HEK293 (cell line): ENCODE results near the gene HS6ST3.

Source experiments
- CTCF ChIA-PET: fragments of 350-600 bp; formaldehyde crosslinking; extraction: SDS; loops from one replicate; lab custom pipeline; 2021; ENCODE audit warnings: antibody characterized with exemption; lab: Yijun Ruan, JAX
- POLR2A ChIA-PET: fragments of 300-600 bp; formaldehyde crosslinking; extraction: SDS; loops from one replicate; lab custom pipeline; 2020; ENCODE audit warnings: antibody characterized with exemption, inconsistent platforms; lab: Yijun Ruan, JAX
- H3K27ac ChIP-seq: fragments of 200-500 bp; sonication (Bioruptor generic); 2 replicates; pipeline ENCODE4 v1.5.1; 2014; ENCODE audit warnings: low read depth, low read length, control low read depth, inconsistent platforms; ENCODE audit errors: extremely low read depth
- H3K36me3 ChIP-seq, 2 experiments: fragments of 200-500 bp in 1 of 2; sonication (Bioruptor generic) in 1 of 2; 1 replicate in 1 of 2; 2 replicates in 1 of 2; pipeline ENCODE4 v1.5.1; 2014 to 2017; ENCODE audit warnings: inconsistent platforms in 2 of 2, low read length in 2 of 2; ENCODE audit not compliant: control insufficient read depth in 2 of 2, insufficient read depth in 1 of 2
- H3K4me1 ChIP-seq: fragments of 200-500 bp; sonication (Bioruptor generic); 2 replicates; pipeline ENCODE4 v1.5.1; 2014; ENCODE audit warnings: mild to moderate bottlenecking, low read length, inconsistent platforms; ENCODE audit not compliant: control insufficient read depth, insufficient read depth
- H3K4me3 ChIP-seq: 2 replicates; pipeline ENCODE4 v1.5.1; 2011; ENCODE audit warnings: low read depth, mild to moderate bottlenecking, control low read depth, low read length, moderate library complexity
- H3K9me3 ChIP-seq: fragments of 200-500 bp; sonication (Bioruptor generic); 2 replicates; pipeline ENCODE4 v1.5.1; 2014; ENCODE audit warnings: low read depth, low read length, inconsistent platforms; ENCODE audit not compliant: control insufficient read depth, insufficient read depth
- KLF16 ChIP-seq: fragments of 450-650 bp; formaldehyde crosslinking; IDR thresholded peaks from 2 replicates; pipeline ENCODE4 v1.5.1; 2017; ENCODE audit warnings: missing biosample characterization, missing genetic modification characterization
- KLF7 ChIP-seq: fragments of 450-650 bp; formaldehyde crosslinking; IDR thresholded peaks from 2 replicates; pipeline ENCODE4 v1.5.1; 2016; ENCODE audit warnings: missing biosample characterization, missing genetic modification characterization, borderline replicate concordance
- ZBTB17 ChIP-seq: fragments of 450-650 bp; formaldehyde crosslinking; IDR thresholded peaks from 2 replicates; pipeline ENCODE4 v1.5.1; 2016; ENCODE audit warnings: missing biosample characterization, missing genetic modification characterization
- ZBTB8A ChIP-seq: fragments of 450-650 bp; formaldehyde crosslinking; IDR thresholded peaks from 2 replicates; pipeline ENCODE4 v1.5.1; 2016; ENCODE audit warnings: missing biosample characterization, missing genetic modification characterization
- ZFP69B ChIP-seq: fragments of 450-650 bp; formaldehyde crosslinking; IDR thresholded peaks from 2 replicates; pipeline ENCODE4 v1.5.1; 2016; ENCODE audit warnings: missing biosample characterization, missing genetic modification characterization
- ZNF114 ChIP-seq: fragments of 450-650 bp; formaldehyde crosslinking; IDR thresholded peaks from 2 replicates; pipeline ENCODE4 v1.5.0; 2017; ENCODE audit warnings: missing biosample characterization, missing genetic modification characterization
- ZNF121 ChIP-seq: fragments of 450-650 bp; formaldehyde crosslinking; IDR thresholded peaks from 2 replicates; pipeline ENCODE4 v1.5.1; 2016; ENCODE audit warnings: missing biosample characterization, missing genetic modification characterization
- ZNF248 ChIP-seq: fragments of 450-650 bp; formaldehyde crosslinking; IDR thresholded peaks from 2 replicates; pipeline ENCODE4 v1.5.1; 2017; ENCODE audit warnings: missing biosample characterization, missing genetic modification characterization
- ZNF266 ChIP-seq: fragments of 450-650 bp; formaldehyde crosslinking; IDR thresholded peaks from 2 replicates; pipeline ENCODE4 v1.5.1; 2016; ENCODE audit warnings: missing biosample characterization, missing genetic modification characterization, low read depth
- ZNF426 ChIP-seq: fragments of 450-650 bp; formaldehyde crosslinking; IDR thresholded peaks from 2 replicates; pipeline ENCODE4 v1.5.1; 2017; ENCODE audit warnings: missing biosample characterization, missing genetic modification characterization, mild to moderate bottlenecking, inconsistent platforms, moderate library complexity
- ZNF48 ChIP-seq: fragments of 450-650 bp; formaldehyde crosslinking; IDR thresholded peaks from 2 replicates; pipeline ENCODE4 v1.5.1; 2016; ENCODE audit warnings: missing biosample characterization, missing genetic modification characterization
- ZNF530 ChIP-seq: fragments of 450-650 bp; formaldehyde crosslinking; IDR thresholded peaks from 2 replicates; pipeline ENCODE4 v1.5.1; 2016; ENCODE audit warnings: low read depth, missing biosample characterization, missing genetic modification characterization
- ZNF561 ChIP-seq: fragments of 450-650 bp; IDR thresholded peaks from 2 replicates; pipeline ENCODE4 v1.5.1; 2018; ENCODE audit warnings: missing biosample characterization, missing genetic modification characterization, borderline replicate concordance
- ZNF596 ChIP-seq: fragments of 450-650 bp; IDR thresholded peaks from 2 replicates; pipeline ENCODE4 v1.5.0; 2018; ENCODE audit warnings: missing biosample characterization, mild to moderate bottlenecking, missing genetic modification characterization, moderate library complexity
- ZNF623 ChIP-seq: fragments of 450-650 bp; formaldehyde crosslinking; IDR thresholded peaks from 2 replicates; pipeline ENCODE4 v1.5.1; 2016; ENCODE audit warnings: missing biosample characterization, missing genetic modification characterization
- ZNF658 ChIP-seq: fragments of 450-650 bp; formaldehyde crosslinking; IDR thresholded peaks from 2 replicates; pipeline ENCODE4; 2016; ENCODE audit warnings: missing biosample characterization, missing genetic modification characterization
- ZNF664 ChIP-seq: fragments of 450-650 bp; formaldehyde crosslinking; IDR thresholded peaks from 2 replicates; pipeline ENCODE4 v1.5.1; 2016; ENCODE audit warnings: missing biosample characterization, missing genetic modification characterization
- ZNF76 ChIP-seq: fragments of 450-650 bp; formaldehyde crosslinking; IDR thresholded peaks from 2 replicates; pipeline ENCODE4; 2016; ENCODE audit warnings: low read depth, missing biosample characterization, missing genetic modification characterization, borderline replicate concordance
- ZNF768 ChIP-seq: fragments of 450-650 bp; formaldehyde crosslinking; IDR thresholded peaks from 2 replicates; pipeline ENCODE4 v1.5.1; 2018; ENCODE audit warnings: missing biosample characterization, mild to moderate bottlenecking, missing genetic modification characterization
- ZNF830 ChIP-seq: fragments of 450-650 bp; IDR thresholded peaks from 2 replicates; pipeline ENCODE4 v1.5.0; 2018; ENCODE audit warnings: missing biosample characterization, missing genetic modification characterization, low read depth, mild to moderate bottlenecking, moderate library complexity
- ZSCAN30 ChIP-seq: fragments of 450-650 bp; IDR thresholded peaks from 2 replicates; pipeline ENCODE4 v1.5.1; 2018; ENCODE audit warnings: missing biosample characterization, mild to moderate bottlenecking, missing genetic modification characterization, moderate library complexity
- TF ChIP-seq, protein P1 (sequence below): fragments of 450-650 bp; formaldehyde crosslinking; IDR thresholded peaks from 2 replicates; pipeline ENCODE4 v1.5.0; 2017; ENCODE audit warnings: missing biosample characterization, missing genetic modification characterization, borderline replicate concordance
- TF ChIP-seq, protein P2 (sequence below): fragments of 450-650 bp; formaldehyde crosslinking; IDR thresholded peaks from 2 replicates; pipeline ENCODE4 v1.5.1; 2016; ENCODE audit warnings: missing biosample characterization, missing genetic modification characterization

The HS6ST3 gene

DNA sequence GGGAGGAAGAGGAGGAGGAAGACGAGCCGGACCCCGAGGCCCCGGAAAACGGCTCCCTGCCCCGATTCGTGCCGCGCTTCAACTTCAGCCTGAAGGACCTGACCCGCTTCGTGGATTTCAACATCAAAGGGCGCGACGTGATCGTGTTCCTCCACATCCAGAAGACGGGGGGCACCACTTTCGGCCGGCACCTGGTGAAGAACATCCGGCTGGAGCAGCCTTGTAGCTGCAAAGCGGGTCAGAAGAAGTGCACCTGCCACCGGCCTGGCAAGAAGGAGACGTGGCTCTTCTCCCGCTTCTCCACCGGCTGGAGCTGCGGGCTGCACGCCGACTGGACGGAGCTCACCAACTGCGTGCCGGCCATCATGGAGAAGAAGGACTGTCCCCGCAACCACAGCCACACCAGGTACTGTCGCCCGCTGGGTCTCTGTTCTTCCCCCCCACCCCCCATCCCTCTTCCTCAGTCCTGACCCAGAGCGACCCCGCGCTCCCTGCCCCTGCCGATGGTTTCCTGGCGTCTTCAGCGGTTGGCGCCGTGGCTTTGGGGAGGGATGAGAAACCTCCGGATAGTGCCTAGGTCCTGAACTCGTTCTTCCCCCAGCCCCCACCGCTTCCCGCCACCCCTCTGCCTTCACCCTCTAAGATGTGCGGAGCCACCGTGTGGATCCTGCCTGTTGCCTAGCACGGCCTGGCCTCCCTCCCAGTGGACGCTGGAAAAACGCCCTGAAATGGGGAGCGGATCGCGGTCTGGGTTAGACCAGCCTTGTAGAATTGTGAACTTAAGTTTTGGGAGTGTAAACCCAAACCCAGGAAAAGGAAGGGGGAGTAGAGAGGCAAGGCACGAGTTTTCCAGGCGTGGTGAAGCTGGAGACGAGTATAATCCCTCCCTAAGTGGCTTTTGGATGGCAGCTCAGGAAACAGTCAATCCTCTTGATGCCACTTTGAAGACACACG is 1.5 kb downstream of the HS6ST3 start (continued):
- TF ChIP-seq, protein P1, sequence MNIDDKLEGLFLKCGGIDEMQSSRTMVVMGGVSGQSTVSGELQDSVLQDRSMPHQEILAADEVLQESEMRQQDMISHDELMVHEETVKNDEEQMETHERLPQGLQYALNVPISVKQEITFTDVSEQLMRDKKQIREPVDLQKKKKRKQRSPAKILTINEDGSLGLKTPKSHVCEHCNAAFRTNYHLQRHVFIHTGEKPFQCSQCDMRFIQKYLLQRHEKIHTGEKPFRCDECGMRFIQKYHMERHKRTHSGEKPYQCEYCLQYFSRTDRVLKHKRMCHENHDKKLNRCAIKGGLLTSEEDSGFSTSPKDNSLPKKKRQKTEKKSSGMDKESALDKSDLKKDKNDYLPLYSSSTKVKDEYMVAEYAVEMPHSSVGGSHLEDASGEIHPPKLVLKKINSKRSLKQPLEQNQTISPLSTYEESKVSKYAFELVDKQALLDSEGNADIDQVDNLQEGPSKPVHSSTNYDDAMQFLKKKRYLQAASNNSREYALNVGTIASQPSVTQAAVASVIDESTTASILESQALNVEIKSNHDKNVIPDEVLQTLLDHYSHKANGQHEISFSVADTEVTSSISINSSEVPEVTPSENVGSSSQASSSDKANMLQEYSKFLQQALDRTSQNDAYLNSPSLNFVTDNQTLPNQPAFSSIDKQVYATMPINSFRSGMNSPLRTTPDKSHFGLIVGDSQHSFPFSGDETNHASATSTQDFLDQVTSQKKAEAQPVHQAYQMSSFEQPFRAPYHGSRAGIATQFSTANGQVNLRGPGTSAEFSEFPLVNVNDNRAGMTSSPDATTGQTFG: no peak
- TF ChIP-seq, protein P2, sequence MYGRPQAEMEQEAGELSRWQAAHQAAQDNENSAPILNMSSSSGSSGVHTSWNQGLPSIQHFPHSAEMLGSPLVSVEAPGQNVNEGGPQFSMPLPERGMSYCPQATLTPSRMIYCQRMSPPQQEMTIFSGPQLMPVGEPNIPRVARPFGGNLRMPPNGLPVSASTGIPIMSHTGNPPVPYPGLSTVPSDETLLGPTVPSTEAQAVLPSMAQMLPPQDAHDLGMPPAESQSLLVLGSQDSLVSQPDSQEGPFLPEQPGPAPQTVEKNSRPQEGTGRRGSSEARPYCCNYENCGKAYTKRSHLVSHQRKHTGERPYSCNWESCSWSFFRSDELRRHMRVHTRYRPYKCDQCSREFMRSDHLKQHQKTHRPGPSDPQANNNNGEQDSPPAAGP (tag by site-specific recombination): no peak
- no peak for TF ChIP-seq ZNF830 (tag by site-specific recombination)
- TF ChIP-seq ZNF768 (tag by site-specific recombination): no peak
- TF ChIP-seq ZNF426 (tag by site-specific recombination): no peak
- TF ChIP-seq KLF7 (tag by site-specific recombination): no peak
- no peak for TF ChIP-seq ZNF596 (tag by site-specific recombination)
- no peak for TF ChIP-seq ZNF658 (tag by site-specific recombination)
- TF ChIP-seq KLF16 (tag by site-specific recombination): no peak
- TF ChIP-seq ZSCAN30 (tag by site-specific recombination): no peak; the same call in 1 of the 2 replicates
- TF ChIP-seq ZNF114 (tag by site-specific recombination): no peak
- TF ChIP-seq ZNF76 (tag by site-specific recombination): peak; percentile 43; the same call in 1 of the 2 replicates
- no peak for TF ChIP-seq ZNF623 (tag by site-specific recombination)
- peak; percentile 69; the same call in 1 of the 2 replicates for TF ChIP-seq ZBTB8A (tag by site-specific recombination)
- no peak for TF ChIP-seq ZFP69B
- no peak for TF ChIP-seq ZNF530 (tag by site-specific recombination)
- no peak for TF ChIP-seq ZNF121 (tag by site-specific recombination)
- no peak for TF ChIP-seq ZNF664 (tag by site-specific recombination)
- TF ChIP-seq ZNF266 (tag by site-specific recombination): no peak
- TF ChIP-seq ZNF561 (tag by site-specific recombination): no peak; the same call in 1 of the 2 replicates
- TF ChIP-seq ZNF248 (tag by site-specific recombination): no peak

DNA sequence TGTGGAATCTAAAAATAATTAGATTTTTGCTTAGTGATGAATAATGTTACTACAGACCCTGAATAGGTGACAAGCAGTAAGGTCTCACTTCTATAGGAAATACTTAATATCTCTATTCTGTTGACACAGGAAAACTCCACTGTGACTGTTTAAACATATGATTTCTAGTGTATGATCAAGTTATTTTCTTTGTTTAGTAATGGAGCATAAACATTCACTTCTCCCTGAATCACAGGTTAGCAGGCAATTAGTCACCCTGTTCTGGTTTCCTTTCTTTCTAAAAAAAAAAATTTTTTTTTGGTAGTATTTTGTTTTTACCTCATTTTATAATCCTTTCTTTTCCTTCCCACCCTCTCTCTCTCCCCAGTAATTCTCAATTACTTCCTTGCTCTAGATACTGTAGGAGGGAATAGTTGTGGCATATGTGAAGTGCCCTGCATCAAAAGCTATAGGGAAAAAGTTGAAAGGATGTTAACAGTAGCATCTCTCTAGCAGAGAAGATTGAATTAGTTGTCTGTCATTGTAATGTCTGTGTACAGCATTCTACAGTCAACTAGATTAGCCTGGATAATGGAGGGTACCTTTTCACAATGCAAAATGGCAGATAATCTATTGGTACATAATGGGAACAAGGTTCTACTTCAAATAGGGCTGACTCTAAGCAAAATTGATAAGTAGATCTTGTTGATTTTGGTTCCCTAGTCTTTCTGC is 3.5 kb downstream of the HS6ST3 start:
- peak; percentile 73 for TF ChIP-seq ZBTB17
- no peak for TF ChIP-seq ZNF48 (tag by site-specific recombination)
- TF ChIP-seq, all 188 proteins: peak for 1
- Histone ChIP-seq H3K9me3 (no peaks in the 10 kb centered on the region), H3K27ac (no peak overlapping the region), H3K4me1 (peaks cover 3% of the 10 kb centered on the region), H3K4me3 (no peak overlapping the region), H3K36me3 (no peaks in the 10 kb centered on the region)
- POLR2A ChIA-PET: no interaction called here
- CTCF ChIA-PET: no interaction called here
